GM18870 (cell line): Measurements from ENCODE around the gene FOSB.

ENCODE experiments used
- ATAC-seq: cut with Tn5 transposase; IDR thresholded peaks from one replicate; pipeline ENCODE4 v1.9.1; 2021; ENCODE audit warnings: moderate library complexity; ENCODE audit not compliant: unreplicated experiment

The FOSB gene

GRCh38 chr19:45467115-45467455 lies 711 bp upstream of the FOSB start:
- no peak for ATAC-seq

GRCh38 chr19:45468159-45468651 lies 409 bp downstream of the FOSB start:
- ATAC-seq: no peak

DNA sequence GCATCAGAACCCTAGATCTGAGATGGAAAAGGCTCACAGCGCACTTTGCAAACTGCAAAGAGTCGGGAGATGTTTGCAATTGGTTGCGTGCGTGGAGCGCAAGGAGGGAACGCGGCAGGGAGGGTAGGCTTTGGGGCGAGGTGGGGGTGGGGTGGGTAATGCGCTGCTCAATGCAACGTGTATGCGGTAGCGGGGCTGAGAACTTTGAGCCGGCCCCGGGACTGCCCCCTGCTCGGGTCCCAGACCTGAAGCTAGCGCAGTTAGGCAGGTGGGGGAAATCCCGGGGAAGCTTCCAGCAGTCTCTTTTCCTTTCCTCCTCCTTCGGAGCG lies 971 bp downstream of the FOSB start:
- peak; percentile 12 for ATAC-seq

DNA sequence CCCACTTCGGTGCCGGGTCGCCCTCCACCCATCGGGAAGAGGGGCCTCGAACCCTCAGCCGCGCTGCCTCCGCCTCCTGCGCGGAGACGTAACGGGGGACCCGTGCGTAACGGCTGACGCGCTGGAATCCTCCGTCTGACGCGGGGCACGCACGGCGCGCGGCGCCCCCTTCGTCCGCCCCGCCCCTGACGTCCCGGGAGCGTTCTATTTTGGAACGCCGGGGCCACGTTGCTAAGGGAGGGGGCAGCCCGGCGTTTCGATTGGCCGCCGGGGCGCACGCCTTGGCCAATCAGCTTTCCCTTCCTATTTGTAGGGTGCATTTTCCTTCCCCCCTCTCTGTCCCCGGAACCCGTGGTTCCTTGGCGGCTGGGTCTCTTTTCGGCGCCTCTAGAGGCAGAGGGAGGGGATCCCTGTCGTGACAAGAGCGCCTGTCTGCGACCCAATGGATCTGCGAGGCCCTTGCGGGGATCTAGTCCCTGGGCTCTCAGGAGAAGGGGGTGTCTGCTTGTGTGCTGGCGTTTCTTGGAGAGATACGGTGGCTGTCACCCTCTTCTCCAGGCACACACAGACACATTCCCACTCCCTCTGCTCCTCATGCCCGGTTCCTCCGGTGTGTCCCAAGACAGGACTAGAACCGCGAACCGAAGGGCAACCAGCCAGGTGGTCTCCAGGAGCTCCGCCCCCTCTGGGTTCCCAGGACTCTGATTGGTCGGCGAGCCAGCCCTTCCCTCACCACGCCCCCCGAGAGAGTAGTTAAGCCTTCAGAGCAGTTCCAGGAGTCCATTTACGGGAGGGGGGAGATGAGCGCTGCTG lies 1.5 kb downstream of the FOSB start:
- ATAC-seq: peak; percentile 53

GRCh38 chr19:45469945-45470761 lies 2.4 kb downstream of the FOSB start:
- no peak for ATAC-seq

GRCh38 chr19:45470762-45471081 lies 2.9 kb downstream of the FOSB start:
- ATAC-seq: no peak

GRCh38 chr19:45471111-45471930 lies 3.5 kb downstream of the FOSB start:
- ATAC-seq: no peak

DNA sequence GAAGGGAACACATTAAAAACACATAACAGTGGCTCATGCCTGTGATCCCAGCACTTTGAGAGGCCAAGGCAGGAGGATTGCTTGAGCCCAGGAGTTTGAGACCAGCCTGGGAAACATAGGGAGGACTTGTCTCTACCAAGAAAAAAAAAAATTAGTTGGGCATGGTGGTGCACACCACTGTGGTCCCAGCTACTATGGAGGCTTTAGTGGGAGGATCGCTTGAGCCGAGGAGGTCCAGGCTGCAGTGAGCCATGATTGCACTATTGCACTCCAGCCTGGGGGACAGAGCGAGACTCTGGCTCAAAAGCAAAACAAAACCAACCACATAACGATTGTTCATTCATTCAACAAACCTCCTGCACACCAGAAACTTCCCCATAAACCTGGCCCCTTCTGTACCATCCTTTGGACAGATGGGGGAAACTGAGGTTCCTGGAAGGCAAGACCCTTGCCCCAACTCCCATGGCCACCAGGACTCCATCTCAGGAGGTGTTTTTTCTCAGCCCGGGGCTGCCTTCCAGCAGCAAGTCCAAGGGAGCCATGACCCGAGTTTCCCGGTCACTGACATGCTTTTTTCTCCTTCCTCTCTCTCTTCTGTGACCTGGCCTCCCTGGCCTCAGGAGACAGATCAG lies 4.3 kb downstream of the FOSB start:
- no peak for ATAC-seq

- ATAC-seq: no peak
These were observed 5.0 kb downstream of the FOSB start for GRCh38 chr19:45472563-45473366.

GRCh38 chr19:45473367-45473681 lies 5.5 kb downstream of the FOSB start:
- no peak for ATAC-seq

GRCh38 chr19:45473682-45474605 lies 6.1 kb downstream of the FOSB start:
- ATAC-seq: no peak

DNA sequence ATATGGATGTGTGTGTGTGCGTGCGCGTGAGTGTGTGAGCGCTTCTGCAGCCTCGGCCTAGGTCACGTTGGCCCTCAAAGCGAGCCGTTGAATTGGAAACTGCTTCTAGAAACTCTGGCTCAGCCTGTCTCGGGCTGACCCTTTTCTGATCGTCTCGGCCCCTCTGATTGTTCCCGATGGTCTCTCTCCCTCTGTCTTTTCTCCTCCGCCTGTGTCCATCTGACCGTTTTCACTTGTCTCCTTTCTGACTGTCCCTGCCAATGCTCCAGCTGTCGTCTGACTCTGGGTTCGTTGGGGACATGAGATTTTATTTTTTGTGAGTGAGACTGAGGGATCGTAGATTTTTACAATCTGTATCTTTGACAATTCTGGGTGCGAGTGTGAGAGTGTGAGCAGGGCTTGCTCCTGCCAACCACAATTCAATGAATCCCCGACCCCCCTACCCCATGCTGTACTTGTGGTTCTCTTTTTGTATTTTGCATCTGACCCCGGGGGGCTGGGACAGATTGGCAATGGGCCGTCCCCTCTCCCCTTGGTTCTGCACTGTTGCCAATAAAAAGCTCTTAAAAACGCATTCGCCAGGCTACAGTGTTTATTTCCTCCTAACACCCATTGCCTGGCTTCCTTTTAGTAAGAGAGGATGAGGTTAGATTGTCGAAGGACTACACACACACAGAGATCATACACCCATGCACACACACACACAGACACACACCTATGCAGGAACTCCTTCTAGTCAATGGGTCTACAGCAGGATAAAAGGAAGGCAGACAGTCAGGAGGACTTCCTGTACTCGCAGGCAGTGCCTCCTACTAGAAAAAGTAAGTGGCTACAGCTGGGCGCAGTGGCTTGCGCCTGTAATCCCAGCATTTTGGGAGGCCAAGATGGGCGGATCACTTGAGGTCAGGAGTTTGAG lies 7.1 kb downstream of the FOSB start:
- no peak for ATAC-seq

- no peak for ATAC-seq
These were observed 7.9 kb downstream of the FOSB start for GRCh38 chr19:45475537-45476291.

DNA sequence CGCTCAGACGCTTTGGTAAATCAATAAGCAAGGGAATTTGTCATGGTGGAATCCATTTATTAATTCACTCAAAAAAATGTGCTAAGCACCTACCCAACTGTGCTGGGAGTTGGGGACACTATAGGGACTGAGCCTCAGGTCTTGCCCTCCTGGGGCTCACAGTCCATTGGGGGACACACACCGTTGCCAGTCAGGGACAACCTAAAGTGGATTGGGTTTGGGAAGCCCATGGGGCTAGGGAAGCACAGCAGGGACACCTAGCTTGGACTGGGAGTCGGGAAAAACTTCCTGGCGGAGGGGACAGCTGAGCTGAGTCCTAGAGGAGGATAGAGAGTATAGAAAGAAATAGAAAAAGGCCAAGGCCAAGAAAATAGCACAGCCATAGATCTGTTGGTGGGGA lies 8.5 kb downstream of the FOSB start:
- ATAC-seq: no peak

DNA sequence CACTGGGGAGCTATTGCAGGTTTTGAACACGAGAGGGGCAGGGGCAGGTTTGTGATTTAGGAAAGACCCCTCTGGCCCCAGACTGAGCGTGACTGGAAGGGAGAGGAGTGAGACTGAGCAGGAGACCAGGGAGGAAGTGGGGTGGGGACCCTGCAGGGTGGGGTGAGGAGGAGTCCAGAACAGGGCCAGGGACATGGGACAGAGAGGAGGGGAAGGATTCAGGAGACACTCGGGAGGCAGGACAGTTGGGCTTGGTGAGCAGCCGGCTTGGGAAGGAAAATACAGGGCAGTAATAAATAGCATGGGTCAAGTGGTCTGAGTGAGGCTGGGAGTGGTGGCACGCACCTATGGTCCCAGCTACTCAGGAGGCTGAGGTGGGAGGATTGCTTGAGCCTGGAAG lies 9.4 kb downstream of the FOSB start:
- no peak for ATAC-seq

GRCh38 chr19:45477713-45478453 lies 10.1 kb downstream of the FOSB start:
- no peak for ATAC-seq
